A673 (cell line): ENCODE data around the gene ERICH2. TPM values are rescaled to one million over a fixed set of nuclear protein-coding genes. Genes with fewer than 3 reads are reported as not detected.
A peak's percentile ranks its signal among the peaks of the same experiment; 100 is the strongest.

Experiments
- BruUV-seq: library from RNA; stranded (reverse); fragments of 400-500 nt; replicated peaks from 2 replicates; lab custom pipeline; 2021; lab: Mats Ljungman, UMichigan
- CTCF ChIA-PET: fragments of 300-600 bp; sonication (Branson Sonifier 250); formaldehyde crosslinking; loops from one replicate; lab custom pipeline; 2022; ENCODE audit warnings: antibody characterized with exemption; lab: Charles Lee
- POLR2A ChIA-PET: fragments of 300-600 bp; sonication (Branson Sonifier 250); formaldehyde crosslinking; loops from one replicate; lab custom pipeline; 2022; ENCODE audit warnings: antibody characterized with exemption; ENCODE audit not compliant: low non-redundant PET; lab: Charles Lee
- DNase-seq: peaks from one replicate; pipeline ENCODE4 v3.0.0-alpha.2; 2015; ENCODE audit warnings: low spot score
- H3K27ac ChIP-seq: fragments of 200-600 bp; sonication (generic); 2 replicates; pipeline ENCODE4 v1.5.1; 2016; ENCODE audit warnings: mixed run types, low read depth, mild to moderate bottlenecking, mixed read lengths, antibody characterized with exemption, low read length; ENCODE audit not compliant: poor library complexity, severe bottlenecking
- H3K27me3 ChIP-seq: fragments of 200-600 bp; sonication (generic); replicated peaks from 2 replicates; pipeline ENCODE4 v1.6.1; 2017; ENCODE audit warnings: mixed run types, low read depth, mild to moderate bottlenecking, mixed read lengths, antibody characterized with exemption, low read length; ENCODE audit not compliant: insufficient read depth, poor library complexity
- H3K36me3 ChIP-seq: fragments of 200-600 bp; sonication (generic); 2 replicates; pipeline ENCODE4 v1.6.1; 2016; ENCODE audit warnings: mixed run types, mild to moderate bottlenecking, mixed read lengths, antibody characterized with exemption, low read length; ENCODE audit not compliant: insufficient read depth, poor library complexity, severe bottlenecking
- H3K4me1 ChIP-seq: fragments of 200-600 bp; sonication (generic); 2 replicates; pipeline ENCODE4 v1.6.1; 2017; ENCODE audit warnings: mixed run types, mild to moderate bottlenecking, mixed read lengths, antibody characterized with exemption, low read length; ENCODE audit not compliant: insufficient read depth, poor library complexity, severe bottlenecking
- H3K4me3 ChIP-seq: fragments of 200-600 bp; sonication (generic); 2 replicates; pipeline ENCODE4 v1.5.1; 2016; ENCODE audit warnings: low read depth, mixed run types, mild to moderate bottlenecking, mixed read lengths, low read length; ENCODE audit not compliant: poor library complexity, severe bottlenecking
- H3K9me3 ChIP-seq: fragments of 200-600 bp; sonication (generic); 2 replicates; pipeline ENCODE4 v1.6.1; 2016; ENCODE audit warnings: mixed run types, low read depth, mild to moderate bottlenecking, mixed read lengths, antibody characterized with exemption, low read length; ENCODE audit not compliant: poor library complexity, severe bottlenecking
- EZH2 ChIP-seq: fragments of 200-600 bp; sonication (generic); IDR thresholded peaks from 2 replicates; pipeline ENCODE4 v1.6.1; 2017; ENCODE audit warnings: borderline replicate concordance, low read depth, mild to moderate bottlenecking, mixed read lengths, antibody characterized with exemption, low read length; ENCODE audit not compliant: poor library complexity, severe bottlenecking
- intact Hi-C: fragments of 100-400 bp; cut with micrococcal nuclease; formaldehyde crosslinking; loops from one replicate; pipeline ENCODE4 v1.10.0; 2022; ENCODE audit not compliant: unreplicated experiment
- total RNA-seq: library from RNA; stranded (reverse); gene quantifications from 2 replicates; pipeline ENCODE4 v1.2.3, GENCODE V29; 2021
- TF ChIP-seq, protein P1 (sequence below): fragments of 300-800, 200-600 bp; sonication (generic); conservative IDR thresholded peaks from 2 replicates; pipeline ENCODE4 v1.5.1; 2017; ENCODE audit warnings: low read depth, mild to moderate bottlenecking, antibody characterized with exemption, low read length, moderate library complexity, mixed read lengths

The ERICH2 gene
- total RNA-seq, 1 experiment from 2014 or later, result not detected

- ChIA-PET CTCF (no interaction called here), POLR2A (no interaction called here)
- H3K27ac ChIP-seq, result no peak overlapping the region
- H3K9me3 ChIP-seq, result no peaks in the 10 kb centered on the region
- no TSS peak for BruUV-seq
- no peak for DNase-seq
- no peaks in the 10 kb centered on the region for H3K36me3 ChIP-seq
- no peaks in the 10 kb centered on the region for H3K4me1 ChIP-seq
- H3K4me3 ChIP-seq, result no peak overlapping the region
- no peak for TF ChIP-seq EZH2
- TF ChIP-seq, protein P1, sequence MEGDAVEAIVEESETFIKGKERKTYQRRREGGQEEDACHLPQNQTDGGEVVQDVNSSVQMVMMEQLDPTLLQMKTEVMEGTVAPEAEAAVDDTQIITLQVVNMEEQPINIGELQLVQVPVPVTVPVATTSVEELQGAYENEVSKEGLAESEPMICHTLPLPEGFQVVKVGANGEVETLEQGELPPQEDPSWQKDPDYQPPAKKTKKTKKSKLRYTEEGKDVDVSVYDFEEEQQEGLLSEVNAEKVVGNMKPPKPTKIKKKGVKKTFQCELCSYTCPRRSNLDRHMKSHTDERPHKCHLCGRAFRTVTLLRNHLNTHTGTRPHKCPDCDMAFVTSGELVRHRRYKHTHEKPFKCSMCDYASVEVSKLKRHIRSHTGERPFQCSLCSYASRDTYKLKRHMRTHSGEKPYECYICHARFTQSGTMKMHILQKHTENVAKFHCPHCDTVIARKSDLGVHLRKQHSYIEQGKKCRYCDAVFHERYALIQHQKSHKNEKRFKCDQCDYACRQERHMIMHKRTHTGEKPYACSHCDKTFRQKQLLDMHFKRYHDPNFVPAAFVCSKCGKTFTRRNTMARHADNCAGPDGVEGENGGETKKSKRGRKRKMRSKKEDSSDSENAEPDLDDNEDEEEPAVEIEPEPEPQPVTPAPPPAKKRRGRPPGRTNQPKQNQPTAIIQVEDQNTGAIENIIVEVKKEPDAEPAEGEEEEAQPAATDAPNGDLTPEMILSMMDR, result no peak
- intact Hi-C loops, result no loop called here
- H3K27me3 ChIP-seq, result peaks cover 65% of the 10 kb centered on the region
Observed at GRCh38 chr2:170798996-170799395, 28.8 kb downstream of the ERICH2 start.

GRCh38 chr2:170806548-170806947, 36.4 kb downstream of the ERICH2 start:
- CTCF ChIA-PET, result no interaction called here
- TF ChIP-seq, protein P1, result no peak
- no peak for TF ChIP-seq EZH2
- H3K4me3 ChIP-seq, result no peak overlapping the region
- intact Hi-C loops, result no loop called here
- H3K27me3 ChIP-seq, result peaks cover 19% of the 10 kb centered on the region
- no peaks in the 10 kb centered on the region for H3K36me3 ChIP-seq
- no peaks in the 10 kb centered on the region for H3K9me3 ChIP-seq
- no peak overlapping the region for H3K27ac ChIP-seq
- no peaks in the 10 kb centered on the region for H3K4me1 ChIP-seq
- no TSS peak for BruUV-seq
- DNase-seq, result no peak
- POLR2A ChIA-PET, result no interaction called here

DNA sequence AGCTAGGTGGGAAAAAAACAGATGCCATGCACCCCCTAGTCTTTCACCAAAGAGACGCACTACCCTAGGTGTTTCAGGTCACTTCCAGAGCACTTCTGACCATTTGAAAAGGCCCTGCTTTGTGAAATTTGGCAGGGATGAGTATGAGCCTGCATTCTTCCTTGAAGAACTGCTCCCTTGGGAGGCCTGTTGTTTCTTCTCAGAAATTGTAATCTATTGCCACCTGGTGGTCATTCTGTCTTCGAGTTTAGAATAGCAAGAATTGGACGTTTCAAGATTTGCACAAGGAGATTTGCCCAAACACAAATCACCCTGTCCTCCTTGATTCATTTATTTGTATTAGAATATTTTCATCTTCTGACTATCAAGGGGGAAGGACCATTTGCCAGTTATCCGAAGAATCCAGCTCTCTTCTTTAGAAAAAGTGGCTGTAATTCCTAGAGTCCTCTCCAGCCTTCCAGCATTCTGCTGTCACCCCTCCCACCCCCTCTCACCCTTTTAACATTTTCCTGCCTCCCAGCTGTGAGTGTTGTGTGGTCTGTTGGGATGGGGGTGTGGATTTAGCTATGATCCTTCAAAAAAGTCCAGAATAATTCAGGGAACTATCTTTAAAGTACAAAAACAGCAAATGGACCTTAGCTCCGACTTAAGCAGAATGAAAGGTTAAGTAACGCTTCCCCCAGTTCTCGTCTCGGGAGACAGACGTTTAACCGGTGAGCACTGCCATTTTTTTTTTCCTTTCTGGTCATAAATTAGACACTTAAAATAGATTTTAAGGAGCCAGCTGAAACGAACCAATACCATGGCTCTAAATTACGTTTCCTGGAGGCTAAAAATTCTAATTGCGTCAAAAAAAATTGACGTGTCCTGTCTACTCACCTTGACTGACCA, 42.8 kb downstream of the ERICH2 start:
- peak; percentile 95 for DNase-seq
- H3K36me3 ChIP-seq, result no peaks in the 10 kb centered on the region

More for the DNA sequence above, 42.8 kb downstream of the ERICH2 start:
- Histone ChIP-seq H3K4me1 (peaks cover 10% of the 10 kb centered on the region), H3K9me3 (no peaks in the 10 kb centered on the region), H3K4me3 (no peak overlapping the region), H3K27me3 (peaks cover 46% of the 10 kb centered on the region), H3K27ac (no peak overlapping the region)
- intact Hi-C loops, result loop anchor here (1.0 to 5.0 kb wide), 4 partner anchors 438 to 1361 kb away; no protein-coding TSS in a partner anchor
- ChIA-PET POLR2A (no interaction called here), CTCF (interaction anchor here (0.7 to 3.0 kb wide), 3 partner anchors 43 to 451 kb away, joined by 3 to 16 read pairs (median 3); partner anchors contain the start of gene ERICH2)
- TF ChIP-seq EZH2, result peak; percentile 55
- TF ChIP-seq, protein P1, result peak; percentile 72
- BruUV-seq, result no TSS peak
